Posterior cingulate gyrus (tissue), 11 donors: ENCODE data around the gene ZNHIT3.
"Not testable (repeated sequence)": the region's sequence is repeated elsewhere in the genome, so short reads cannot be mapped to it uniquely, and the experiment has no call there.

Experiments used
- DNase-seq, 10 donors: peaks; one replicate each; pipeline versions ENCODE4 v3.0.0 to v3.0.0-alpha.2; 2020 to 2021; ENCODE audit warnings: mixed read lengths in 3 of 10
- intact Hi-C: fragments of 100-400 bp; cut with DNase I; formaldehyde crosslinking; loops from one replicate; pipeline ENCODE4 v1.15.1; 2023

The ZNHIT3 gene

GRCh38 chr17:36486204-36487194 is at the start of gene ZNHIT3:
Gene ZNHIT3 (plus strand): TSS chr17:36486681. CDS start chr17:36486700, 19 bp downstream.
- intact Hi-C loops = loop anchor here (2.0 kb wide), 1 partner anchor 116 kb away; no protein-coding TSS in a partner anchor
- DNase-seq = peak; percentile 84 to 99 (median 92)

- intact Hi-C loops, DNase-seq: not testable (repeated sequence)
Observed at GRCh38 chr17:36441792-36442191, 44.7 kb upstream of the ZNHIT3 start.

GRCh38 chr17:36443777-36444176 is 42.7 kb upstream of the ZNHIT3 start:
- intact Hi-C loops = no loop called here
- no peak for DNase-seq

GRCh38 chr17:36449997-36450396 is 36.5 kb upstream of the ZNHIT3 start:
- DNase-seq = peak in 1 of 10 donors; percentile 25
- intact Hi-C loops = not testable (repeated sequence)

- intact Hi-C loops = not testable (repeated sequence)
- peak in 1 of 10 donors; percentile 73 for DNase-seq
Observed at GRCh38 chr17:36452888-36453287, 33.6 kb upstream of the ZNHIT3 start.

- DNase-seq, intact Hi-C loops: not testable (repeated sequence)
Observed at GRCh38 chr17:36457701-36458100, 28.8 kb upstream of the ZNHIT3 start.

- DNase-seq = no peak
- intact Hi-C loops = no loop called here
Observed at GRCh38 chr17:36459045-36459444, 27.4 kb upstream of the ZNHIT3 start.

GRCh38 chr17:36459601-36460000 is 26.9 kb upstream of the ZNHIT3 start:
- intact Hi-C loops = no loop called here
- peak in 5 of 10 donors; percentile 13 to 89 (median 81) for DNase-seq

- intact Hi-C loops = no loop called here
- no peak for DNase-seq
Observed at GRCh38 chr17:36460265-36460937, 26.1 kb upstream of the ZNHIT3 start.

GRCh38 chr17:36461330-36462110 is 25.0 kb upstream of the ZNHIT3 start:
- peak in 1 of 10 donors; percentile 80 for DNase-seq
- intact Hi-C loops = no loop called here

- peak in 7 of 10 donors; percentile 12 to 90 (median 53) for DNase-seq
- intact Hi-C loops = no loop called here
Observed at GRCh38 chr17:36463916-36464764, 22.3 kb upstream of the ZNHIT3 start.

- intact Hi-C loops = no loop called here
- DNase-seq = peak in 1 of 10 donors; percentile 73
Observed at GRCh38 chr17:36464765-36465088, 21.8 kb upstream of the ZNHIT3 start.

GRCh38 chr17:36468903-36469635 is 17.4 kb upstream of the ZNHIT3 start:
- intact Hi-C loops = no loop called here
- DNase-seq = peak in 5 of 10 donors; percentile 11 to 90 (median 79)

- intact Hi-C loops = no loop called here
- no peak for DNase-seq
Observed at GRCh38 chr17:36469733-36470132, 16.7 kb upstream of the ZNHIT3 start.

- no peak for DNase-seq
- intact Hi-C loops = no loop called here
Observed at GRCh38 chr17:36470499-36470898, 16.0 kb upstream of the ZNHIT3 start.

- peak in 1 of 10 donors; percentile 62 for DNase-seq
- intact Hi-C loops = no loop called here
Observed at GRCh38 chr17:36474571-36474970, 11.9 kb upstream of the ZNHIT3 start.

GRCh38 chr17:36475346-36475970 is 11.0 kb upstream of the ZNHIT3 start:
- intact Hi-C loops = no loop called here
- DNase-seq = peak in 6 of 10 donors; percentile 14 to 92 (median 55)

GRCh38 chr17:36481829-36482228 is 4.7 kb upstream of the ZNHIT3 start:
- peak in 1 of 10 donors; percentile 55 for DNase-seq
- intact Hi-C loops = no loop called here
